Stimulated activated CD8-positive, alpha-beta memory T cell treated with anti-CD3 and anti-CD28 coated beads, Interleukin-12 subunit alpha, Interleukin-12 subunit beta, amount 100 ng/mL, for 1 hour (primary cell): ENCODE measurements around the gene PPP3CA.
"Not testable (repeated sequence)": the region's sequence is repeated elsewhere in the genome, so short reads cannot be mapped to it uniquely, and the experiment has no call there.

Experiments used
- DNase-seq: peaks from one replicate; pipeline ENCODE4 v3.0.0-alpha.2; 2020; ENCODE audit warnings: low read depth

The PPP3CA gene

GRCh38 chr4:101252721-101253120 lies 94.6 kb downstream of the PPP3CA start:
- no peak for DNase-seq

DNA sequence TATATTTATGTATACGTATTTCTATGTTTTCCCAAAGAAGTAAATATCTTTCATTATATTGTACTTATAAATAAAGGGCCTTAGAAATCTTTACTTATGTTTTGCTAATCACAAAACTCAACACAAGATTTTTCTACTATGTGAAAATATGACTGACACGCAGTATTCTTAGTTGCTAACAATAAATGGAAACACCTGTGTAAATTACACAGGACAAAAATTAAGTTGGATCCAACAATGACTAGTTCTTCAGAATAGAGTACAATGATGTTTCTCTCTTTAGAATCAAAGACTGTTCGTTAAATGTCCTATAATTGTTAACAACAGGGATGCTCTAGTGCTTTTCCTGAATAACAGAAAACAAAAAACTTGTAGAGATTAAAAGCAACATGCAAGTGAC lies 96.1 kb downstream of the PPP3CA start:
- no peak for DNase-seq

DNA sequence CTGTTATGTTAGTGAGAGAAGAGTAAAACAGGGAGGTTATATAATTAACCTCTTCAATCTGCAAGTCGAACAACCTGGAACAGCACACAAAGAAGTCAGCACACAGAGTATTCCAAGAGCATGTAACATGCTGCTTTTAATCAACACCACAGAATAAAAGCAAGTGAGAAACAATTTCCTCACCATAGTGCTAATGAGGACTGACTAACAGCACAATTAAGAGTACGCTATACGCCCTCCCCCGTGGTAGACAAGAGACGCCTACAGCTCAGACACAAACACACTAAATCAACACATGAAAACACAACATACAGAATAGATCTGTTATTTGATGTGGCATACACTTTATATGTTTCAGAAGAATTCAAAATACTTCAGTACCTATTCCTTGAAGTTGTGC lies 103.0 kb downstream of the PPP3CA start:
- no peak for DNase-seq

GRCh38 chr4:101242441-101242840 lies 104.9 kb downstream of the PPP3CA start:
- no peak for DNase-seq

GRCh38 chr4:101240099-101240498 lies 107.2 kb downstream of the PPP3CA start:
- no peak for DNase-seq

GRCh38 chr4:101239665-101240064 lies 107.7 kb downstream of the PPP3CA start:
- no peak for DNase-seq

GRCh38 chr4:101238706-101239105 lies 108.6 kb downstream of the PPP3CA start:
- no peak for DNase-seq

DNA sequence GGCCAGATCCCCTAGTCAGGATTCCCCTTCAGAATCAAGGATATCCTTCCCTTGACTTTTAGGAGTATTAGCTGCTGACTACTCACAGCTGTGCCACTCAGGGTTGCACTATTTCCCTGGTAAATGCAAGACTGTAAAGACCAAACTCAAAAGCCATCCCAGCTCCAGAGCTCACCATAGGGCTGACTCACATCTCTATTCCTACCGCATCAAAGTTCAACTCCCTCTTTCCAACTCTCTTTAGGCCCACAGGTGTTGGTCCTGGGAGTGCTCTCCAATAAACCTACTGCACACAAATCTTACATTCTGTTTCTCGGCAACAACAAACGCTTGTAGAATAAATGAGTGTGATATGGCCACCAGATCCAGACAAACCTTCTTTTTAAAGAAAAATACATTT lies 109.6 kb downstream of the PPP3CA start:
- DNase-seq: no peak

DNA sequence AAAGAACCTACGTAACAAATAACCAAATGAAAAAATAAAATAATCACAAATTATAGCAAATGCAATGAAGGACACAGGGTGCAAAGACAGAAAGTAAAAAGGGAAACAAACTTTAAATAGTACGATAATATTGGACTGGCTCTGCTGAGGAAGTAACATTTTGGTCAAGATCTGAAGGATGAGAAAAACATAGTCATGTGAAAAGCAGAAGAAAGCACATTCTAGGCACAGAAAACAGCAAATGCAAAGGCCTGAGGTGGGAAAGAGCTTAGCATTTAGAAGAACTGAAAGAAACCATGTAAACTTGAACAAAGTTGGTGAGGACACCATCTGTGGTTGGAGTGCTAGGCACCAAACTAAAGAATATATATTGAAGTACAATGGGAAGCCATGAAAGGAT lies 111.2 kb downstream of the PPP3CA start:
- no peak for DNase-seq

DNA sequence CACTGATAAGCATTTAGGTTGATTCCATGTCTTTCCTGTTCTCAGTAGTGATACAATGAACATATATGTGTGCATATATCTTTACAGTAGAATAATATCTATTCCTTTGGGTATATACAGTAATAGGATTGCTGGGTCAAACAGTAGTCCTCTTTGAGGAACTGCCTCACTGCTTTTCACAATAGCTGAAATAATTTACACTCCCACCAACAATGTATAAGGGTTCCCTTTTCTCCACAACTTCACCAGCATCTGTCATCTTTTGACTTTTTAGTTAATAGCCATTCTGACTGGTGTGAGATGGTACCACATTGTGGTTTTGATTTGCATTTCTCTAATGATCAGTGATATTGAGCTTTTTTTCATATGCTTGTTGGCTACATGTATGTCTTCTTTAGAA lies 113.2 kb downstream of the PPP3CA start:
- not testable (repeated sequence) for DNase-seq

DNA sequence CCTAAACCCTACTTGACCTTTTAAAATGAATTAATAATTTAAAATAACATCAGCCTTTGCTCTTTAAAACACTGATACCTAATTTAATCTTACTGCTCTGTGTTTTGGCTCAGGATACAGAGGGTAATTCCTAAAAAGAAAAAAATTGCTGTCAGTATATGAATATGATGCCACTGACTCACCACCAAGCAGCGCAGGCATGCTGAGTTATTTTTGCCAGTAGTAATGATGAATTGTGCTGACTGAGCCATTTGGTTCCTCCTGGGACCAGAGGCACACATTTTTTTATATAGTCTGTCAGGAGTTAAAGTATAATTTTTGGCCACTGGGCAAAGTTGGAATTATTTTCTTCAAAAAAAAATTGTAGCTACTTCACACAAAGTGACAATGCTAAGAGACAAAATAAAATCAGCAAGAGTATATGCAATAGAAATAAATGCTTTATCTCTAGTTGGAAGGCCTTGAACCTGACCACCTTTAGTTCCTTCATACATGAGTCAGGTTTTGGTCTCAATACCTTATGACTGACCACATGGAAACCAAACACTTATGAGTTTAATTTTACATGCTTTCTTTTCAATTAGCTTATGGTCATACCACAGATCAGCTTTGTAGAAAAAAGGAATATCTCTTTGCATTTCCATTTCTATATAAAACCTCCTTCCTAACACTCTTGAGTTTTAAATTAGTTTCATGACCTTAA lies 115.1 kb downstream of the PPP3CA start:
- DNase-seq: no peak

DNA sequence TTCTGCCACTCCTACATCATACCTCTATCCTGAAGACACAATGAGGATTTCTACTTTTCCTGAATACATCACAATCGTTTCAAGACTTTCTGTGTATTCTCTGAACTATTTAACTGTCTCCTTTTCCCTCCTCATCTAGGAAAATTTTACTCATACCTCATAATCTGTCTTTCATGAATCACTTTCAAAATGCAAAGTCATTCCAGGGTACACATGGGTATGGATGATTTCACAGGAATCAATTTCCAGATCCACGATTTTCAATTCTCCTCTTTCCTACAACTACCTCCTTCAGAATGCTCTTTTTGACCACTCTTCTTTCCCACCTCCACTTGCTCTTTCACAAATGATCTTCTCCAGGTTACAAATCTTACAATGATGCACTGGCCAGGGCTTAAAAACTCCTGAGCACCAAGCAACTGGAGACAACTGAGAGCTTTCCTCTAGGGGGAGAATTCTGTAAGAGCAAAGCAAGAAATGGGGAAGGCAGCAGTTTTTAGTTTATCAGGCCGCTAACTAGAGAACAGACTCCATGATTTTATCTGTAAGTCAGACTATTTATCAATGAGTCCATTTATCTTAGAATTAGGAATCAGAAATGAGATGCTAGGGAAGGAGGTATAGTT lies 116.4 kb downstream of the PPP3CA start:
- no peak for DNase-seq

DNA sequence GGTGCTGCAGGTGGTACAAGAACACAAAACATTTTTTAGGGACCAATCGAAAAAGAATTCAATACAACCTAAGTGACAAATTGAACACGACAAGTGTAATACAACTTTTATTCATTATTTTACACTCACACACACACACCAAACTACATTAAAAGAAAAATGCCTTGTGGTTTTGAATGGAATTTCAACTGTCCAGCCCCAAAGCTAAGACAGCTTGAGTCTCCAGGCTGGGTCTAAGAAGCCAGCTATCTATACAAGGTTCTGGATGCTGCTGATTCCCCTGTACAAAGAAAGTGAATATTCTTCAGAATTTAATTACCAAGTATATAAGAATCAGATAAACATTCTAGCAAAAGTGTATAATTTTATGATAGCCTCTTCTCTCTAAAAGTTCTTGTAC lies 118.2 kb downstream of the PPP3CA start:
- no peak for DNase-seq

GRCh38 chr4:101227715-101228114 lies 119.6 kb downstream of the PPP3CA start:
- no peak for DNase-seq

- DNase-seq: no peak
These were observed 122.7 kb downstream of the PPP3CA start for GRCh38 chr4:101224358-101225218.

DNA sequence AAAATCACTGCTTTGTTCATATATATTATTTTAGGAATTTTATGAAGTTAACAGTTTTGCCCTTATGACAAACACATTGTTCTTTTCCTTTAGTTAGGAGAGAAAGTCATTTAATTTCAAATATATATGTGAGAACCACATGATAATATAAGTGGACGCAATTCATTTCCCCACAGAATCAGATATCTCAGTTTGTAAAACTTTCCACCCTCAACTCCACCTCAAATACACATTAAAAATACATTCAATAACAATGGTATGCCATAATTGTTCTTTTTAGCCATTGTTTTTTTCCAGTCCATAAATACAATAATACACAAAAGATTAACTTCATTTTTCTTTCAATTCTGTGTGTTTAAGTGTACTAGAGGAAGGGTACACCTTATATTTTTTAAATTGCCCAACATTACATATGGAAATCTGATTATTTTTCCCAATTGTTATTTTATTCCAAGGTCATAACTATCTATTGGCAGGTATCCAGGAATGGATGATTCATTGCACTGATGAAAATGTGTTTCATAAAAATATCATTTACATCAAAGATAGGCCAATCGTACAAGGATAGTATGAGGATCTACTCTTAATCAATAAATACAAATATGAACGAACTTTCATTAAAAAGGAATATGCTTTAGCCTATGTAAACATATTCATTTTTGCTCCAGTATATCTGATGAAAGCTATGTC lies 125.0 kb downstream of the PPP3CA start:
- no peak for DNase-seq

DNA sequence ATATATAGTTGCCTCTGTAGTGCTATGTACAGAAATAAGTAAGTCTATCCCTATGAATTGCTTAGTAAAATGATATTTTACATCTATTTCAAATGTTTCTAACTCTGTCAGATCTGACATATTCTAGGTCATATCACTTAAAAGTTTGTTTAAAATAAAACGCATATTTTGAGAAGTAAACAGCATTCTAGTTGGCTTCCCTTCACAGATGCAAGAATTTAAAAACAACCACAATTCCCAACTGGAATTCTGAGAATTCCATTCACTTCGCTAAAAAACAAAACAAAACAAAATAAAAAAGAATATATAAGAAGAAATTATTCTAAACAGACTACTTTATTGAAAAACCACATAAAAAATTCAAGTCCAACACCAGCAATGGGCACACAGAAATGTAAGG lies 126.0 kb downstream of the PPP3CA start:
- DNase-seq: no peak

- DNase-seq: no peak
These were observed 128.4 kb downstream of the PPP3CA start for GRCh38 chr4:101218894-101219293.

DNA sequence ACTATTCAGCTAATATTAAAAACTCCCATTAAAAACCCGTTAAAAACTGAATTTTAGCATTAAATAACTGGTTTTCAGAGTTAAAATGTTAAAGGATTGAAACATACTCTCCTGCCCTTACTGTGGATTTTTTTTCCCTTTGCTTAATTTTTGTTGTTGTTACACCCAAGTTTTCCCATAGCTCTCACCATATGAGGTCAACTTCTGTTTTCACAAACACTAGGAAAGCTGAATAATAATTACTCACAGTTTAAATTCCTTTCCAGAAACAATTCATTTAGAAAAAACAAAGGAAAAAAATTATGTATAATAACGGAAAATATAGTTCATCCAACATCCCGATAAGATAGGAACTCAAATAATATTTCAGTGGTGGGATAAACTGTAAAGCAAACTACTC lies 129.0 kb downstream of the PPP3CA start:
- no peak for DNase-seq

- no peak for DNase-seq
These were observed 129.8 kb downstream of the PPP3CA start for GRCh38 chr4:101217353-101218031.

- DNase-seq: no peak
These were observed 136.2 kb downstream of the PPP3CA start for GRCh38 chr4:101211146-101211553.

DNA sequence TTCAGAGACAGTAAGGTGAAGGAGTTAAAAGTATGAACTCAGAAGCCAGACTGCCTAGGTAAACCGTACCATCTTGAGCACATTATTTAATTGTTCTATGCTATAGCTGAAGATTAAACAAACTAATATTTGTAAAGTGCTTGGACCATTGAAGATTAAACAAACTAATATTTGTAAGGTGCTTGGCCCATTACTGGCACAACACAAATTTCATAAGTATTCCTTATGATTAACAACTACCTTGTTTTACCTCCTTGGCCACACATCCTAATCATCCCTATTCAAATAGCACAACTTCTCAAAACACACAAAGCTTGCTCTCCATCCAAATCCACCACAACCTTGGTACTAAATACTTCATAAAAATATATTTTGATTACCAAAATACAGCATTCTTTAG lies 137.0 kb downstream of the PPP3CA start:
- no peak for DNase-seq
